SK-N-SH treated with all-trans-retinoic acid at 6 μM for 48 hours (cell line): ENCODE data around the gene KRT38.

Experiments used
- ARNTL ChIP-seq: fragments of 450-650 bp; formaldehyde crosslinking; IDR thresholded peaks from 2 replicates; pipeline ENCODE4 v1.5.0; 2020; ENCODE audit warnings: low read depth, mild to moderate bottlenecking, moderate library complexity, borderline replicate concordance
- CREB5 ChIP-seq: fragments of 250-450 bp; sonication (Bioruptor Pico); IDR thresholded peaks from 2 replicates; pipeline ENCODE4 v1.5.1; 2020; ENCODE audit warnings: low read depth, mild to moderate bottlenecking, moderate library complexity
- ESRRG ChIP-seq: fragments of 250-450 bp; sonication (Bioruptor Pico); IDR thresholded peaks from 2 replicates; pipeline ENCODE4 v1.6.1; 2021; ENCODE audit warnings: mild to moderate bottlenecking
- OSR1 ChIP-seq: fragments of 250-450 bp; sonication (Bioruptor Pico); IDR thresholded peaks from 2 replicates; pipeline ENCODE4 v1.8.0; 2022; ENCODE audit warnings: moderate library complexity, mild to moderate bottlenecking, inconsistent platforms
- PATZ1 ChIP-seq: fragments of 250-450 bp; sonication (Bioruptor Pico); IDR thresholded peaks from 2 replicates; pipeline ENCODE4 v1.8.0; 2020; ENCODE audit warnings: mild to moderate bottlenecking, moderate library complexity, borderline replicate concordance
- RARB ChIP-seq: fragments of 250-450 bp; sonication (Bioruptor Pico); IDR thresholded peaks from 2 replicates; pipeline ENCODE4 v1.8.0; 2021; ENCODE audit warnings: mild to moderate bottlenecking, moderate library complexity
- TCF4 ChIP-seq: fragments of 250-450 bp; sonication (Bioruptor Pico); IDR thresholded peaks from 2 replicates; pipeline ENCODE4 v1.8.0; 2021; ENCODE audit warnings: mild to moderate bottlenecking, moderate library complexity, borderline replicate concordance
- TSHZ2 ChIP-seq: fragments of 250-450 bp; sonication (Bioruptor Pico); IDR thresholded peaks from 2 replicates; pipeline ENCODE4 v1.5.0; 2020; ENCODE audit warnings: mild to moderate bottlenecking, moderate library complexity
- ZC3H10 ChIP-seq: fragments of 250-450 bp; sonication (Bioruptor Pico); IDR thresholded peaks from 2 replicates; pipeline ENCODE4 v1.5.1; 2021; ENCODE audit warnings: mild to moderate bottlenecking, moderate library complexity
- ZFP3 ChIP-seq: fragments of 250-450 bp; sonication (Bioruptor Pico); IDR thresholded peaks from 2 replicates; pipeline ENCODE4 v1.5.0; 2020; ENCODE audit warnings: mild to moderate bottlenecking, moderate library complexity
- ZFP30 ChIP-seq: fragments of 450-650 bp; formaldehyde crosslinking; IDR thresholded peaks from 2 replicates; pipeline ENCODE4 v1.5.0; 2022; ENCODE audit warnings: mild to moderate bottlenecking, moderate library complexity
- ZNF565 ChIP-seq: fragments of 450-650 bp; formaldehyde crosslinking; conservative IDR thresholded peaks from 2 replicates; pipeline ENCODE4 v1.5.0; 2020; ENCODE audit warnings: low read depth, mild to moderate bottlenecking, moderate library complexity
- ZNF70 ChIP-seq: fragments of 450-650 bp; formaldehyde crosslinking; IDR thresholded peaks from 2 replicates; pipeline ENCODE4 v1.5.0; 2020; ENCODE audit warnings: mild to moderate bottlenecking, moderate library complexity
- ZNF8 ChIP-seq: fragments of 450-650 bp; formaldehyde crosslinking; IDR thresholded peaks from 2 replicates; pipeline ENCODE4 v1.5.0; 2020; ENCODE audit warnings: mild to moderate bottlenecking, moderate library complexity

GRCh38 chr17:41390411-41390938, 50.3 kb downstream of the KRT38 start:
- TF ChIP-seq PATZ1 (CRISPR knock-in tag) (no peak), RARB (CRISPR knock-in tag) (no peak), ZNF70 (CRISPR knock-in tag) (no peak), ZFP3 (CRISPR knock-in tag) (no peak), ZNF565 (CRISPR knock-in tag) (no peak), CREB5 (CRISPR knock-in tag) (no peak), ZFP30 (no peak), ESRRG (CRISPR knock-in tag) (no peak), TSHZ2 (CRISPR knock-in tag) (no peak), OSR1 (CRISPR knock-in tag) (no peak), ZNF8 (CRISPR knock-in tag) (no peak), ZC3H10 (CRISPR knock-in tag) (no peak), ARNTL (CRISPR knock-in tag) (no peak), TCF4 (CRISPR knock-in tag) (no peak)
